Natural killer cell (primary cell): Measurements from ENCODE around the gene ANKRD39. TPM values are rescaled to one million over a fixed set of nuclear protein-coding genes. Genes with fewer than 3 reads are reported as not detected.
A peak's percentile ranks its signal among the peaks of the same experiment; 100 is the strongest.

ENCODE experiments used
- ATAC-seq, 3 donors: fragments of 150-1000 bp in 2 of 3; fragments of 200-7000 bp in 1 of 3; cut with Tn5 transposase; 1 replicate in 1 of 3; 2 replicates in 2 of 3; pipeline ENCODE4 v1.10.0; 2021; ENCODE audit warnings: mild to moderate bottlenecking in 2 of 3, moderate library complexity in 2 of 3
- DNase-seq, 2 donors: peaks; one replicate each; pipeline versions ENCODE4 v3.0.0 to v3.0.0-alpha.2; 2013 to 2021; ENCODE audit warnings: mixed read lengths in 1 of 2
- H3K27ac ChIP-seq: one replicate; pipeline ENCODE4 v1.5.1; 2013; ENCODE audit warnings: mild to moderate bottlenecking, low read length
- H3K27me3 ChIP-seq: one replicate; pipeline ENCODE4 v1.6.1; 2013; ENCODE audit warnings: low read length; ENCODE audit not compliant: control insufficient read depth, insufficient read depth
- H3K36me3 ChIP-seq: one replicate; pipeline ENCODE4 v1.6.1; 2013; ENCODE audit warnings: low read length; ENCODE audit not compliant: control insufficient read depth, insufficient read depth
- H3K4me1 ChIP-seq: one replicate; pipeline ENCODE4 v1.6.1; 2013; ENCODE audit warnings: low read length; ENCODE audit not compliant: control insufficient read depth, insufficient read depth
- H3K4me3 ChIP-seq: one replicate; pipeline ENCODE4 v1.5.1; 2013; ENCODE audit warnings: low read length
- H3K9me3 ChIP-seq: one replicate; pipeline ENCODE4 v1.6.1; 2013; ENCODE audit warnings: low read length; ENCODE audit not compliant: control insufficient read depth, insufficient read depth
- H3K27ac Mint-ChIP-seq, 2 donors: one replicate each; pipeline ENCODE4 v1.8.0; 2022; ENCODE audit warnings: mild to moderate bottlenecking in 2 of 2, mixed read lengths in 2 of 2, moderate library complexity in 1 of 2
- H3K27me3 Mint-ChIP-seq, 2 donors: one replicate each; pipeline ENCODE4 v1.8.0; 2022; ENCODE audit warnings: low read depth in 2 of 2, mixed read lengths in 2 of 2
- H3K36me3 Mint-ChIP-seq: one replicate; pipeline ENCODE4 v1.8.0; 2022; ENCODE audit warnings: mixed read lengths
- H3K4me1 Mint-ChIP-seq, 2 donors: one replicate each; pipeline ENCODE4 v1.8.0; 2022; ENCODE audit warnings: mixed read lengths in 2 of 2
- H3K4me3 Mint-ChIP-seq: one replicate; pipeline ENCODE4 v1.8.0; 2022; ENCODE audit warnings: mild to moderate bottlenecking, moderate library complexity, mixed read lengths
- H3K9me3 Mint-ChIP-seq, 2 donors: one replicate each; pipeline ENCODE4 v1.8.0; 2022; ENCODE audit warnings: mixed read lengths in 2 of 2
- CTCF ChIP-seq: fragments of 200-600 bp; IDR thresholded peaks from one replicate; pipeline ENCODE4 v1.8.0; 2022; ENCODE audit warnings: antibody characterized with exemption
- WGBS: methylation state at CpG from one replicate; pipeline ENCODE4 v1.1.7; 2013; ENCODE audit warnings: missing lambda C conversion rate; ENCODE audit not compliant: insufficient coverage; 5-methylcytosine and 5-hydroxymethylcytosine counted together
- intact Hi-C: fragments of 100-400 bp; cut with micrococcal nuclease; formaldehyde crosslinking; loops from one replicate; pipeline ENCODE4 v1.14.2; 2022
- total RNA-seq, 4 donors: library from RNA; stranded (reverse); fragments of 120-200 nt in 1 of 4; gene quantifications; one replicate each; pipeline versions ENCODE4 v1.2.3 to v1.2.4, GENCODE V29; 2013 to 2022

The ANKRD39 gene
- total RNA-seq, 3 donors from 2014 or later (not counting 1 experiment from before 2014, with no cell fraction given), result 15.5 to 22.3 (median 21.6) TPM

GRCh38 chr2:96895032-96895745 lies 37.4 kb upstream of the ANKRD39 start:
- Mint-ChIP-seq H3K4me3 (no peak overlapping the region), H3K4me1 (peaks cover 29 to 53% of the 10 kb centered on the region in 2 donors), H3K36me3 (no peaks in the 10 kb centered on the region), H3K27ac (no peak overlapping the region), H3K27me3 (peaks cover 0 to 3% of the 10 kb centered on the region in 2 donors), H3K9me3 (no peaks in the 10 kb centered on the region)
- TF ChIP-seq CTCF, result no peak
- Histone ChIP-seq H3K27me3 (no peaks in the 10 kb centered on the region), H3K36me3 (no peaks in the 10 kb centered on the region), H3K27ac (no peak overlapping the region), H3K9me3 (no peaks in the 10 kb centered on the region), H3K4me3 (no peak overlapping the region), H3K4me1 (peaks cover 29% of the 10 kb centered on the region)
- WGBS, result 89% methylated on average over 10 of the region's 10 CpGs
- intact Hi-C loops, result no loop called here
- no peak for DNase-seq
- ATAC-seq, result no peak

GRCh38 chr2:96894151-96894531 lies 36.3 kb upstream of the ANKRD39 start:
- H3K36me3 ChIP-seq, result no peaks in the 10 kb centered on the region
- intact Hi-C loops, result no loop called here
- H3K27ac ChIP-seq, result no peak overlapping the region
- ATAC-seq (no peak), DNase-seq (no peak)
- no peaks in the 10 kb centered on the region for H3K9me3 ChIP-seq
- Mint-ChIP-seq H3K4me1 (peaks cover 29 to 49% of the 10 kb centered on the region in 2 donors), H3K36me3 (no peaks in the 10 kb centered on the region), H3K27me3 (peaks cover 0 to 3% of the 10 kb centered on the region in 2 donors), H3K27ac (no peak overlapping the region), H3K9me3 (no peaks in the 10 kb centered on the region), H3K4me3 (no peak overlapping the region)
- no peaks in the 10 kb centered on the region for H3K27me3 ChIP-seq
- H3K4me3 ChIP-seq, result no peak overlapping the region
- H3K4me1 ChIP-seq, result peaks cover 29% of the 10 kb centered on the region
- 65% methylated on average over 3 of the region's 3 CpGs for WGBS
- TF ChIP-seq CTCF, result no peak

GRCh38 chr2:96893289-96894150 lies 35.7 kb upstream of the ANKRD39 start:
- peaks cover 30% of the 10 kb centered on the region for H3K4me1 ChIP-seq
- H3K4me3 ChIP-seq, result no peak overlapping the region
- peaks cover 29 to 49% of the 10 kb centered on the region in 2 donors for H3K4me1 Mint-ChIP-seq
- intact Hi-C loops, result no loop called here
- peak overlapping the region in 1 of 2 donors; percentile 18 for H3K27ac Mint-ChIP-seq
- 93% methylated on average over 16 of the region's 16 CpGs for WGBS
- no peak for TF ChIP-seq CTCF
- H3K27me3 Mint-ChIP-seq, result peaks cover 0 to under 1% of the 10 kb centered on the region in 2 donors
- no peak overlapping the region for H3K27ac ChIP-seq
- H3K9me3 Mint-ChIP-seq, result no peaks in the 10 kb centered on the region
- no peak overlapping the region for H3K4me3 Mint-ChIP-seq
- no peaks in the 10 kb centered on the region for H3K27me3 ChIP-seq
- H3K36me3 ChIP-seq, result no peaks in the 10 kb centered on the region
- H3K9me3 ChIP-seq, result no peaks in the 10 kb centered on the region
- DNase-seq (no peak), ATAC-seq (no peak)
- no peaks in the 10 kb centered on the region for H3K36me3 Mint-ChIP-seq
